Measurements from ENCODE around the gene CRYBA2.

- TF ChIP-seq, protein P1, sequence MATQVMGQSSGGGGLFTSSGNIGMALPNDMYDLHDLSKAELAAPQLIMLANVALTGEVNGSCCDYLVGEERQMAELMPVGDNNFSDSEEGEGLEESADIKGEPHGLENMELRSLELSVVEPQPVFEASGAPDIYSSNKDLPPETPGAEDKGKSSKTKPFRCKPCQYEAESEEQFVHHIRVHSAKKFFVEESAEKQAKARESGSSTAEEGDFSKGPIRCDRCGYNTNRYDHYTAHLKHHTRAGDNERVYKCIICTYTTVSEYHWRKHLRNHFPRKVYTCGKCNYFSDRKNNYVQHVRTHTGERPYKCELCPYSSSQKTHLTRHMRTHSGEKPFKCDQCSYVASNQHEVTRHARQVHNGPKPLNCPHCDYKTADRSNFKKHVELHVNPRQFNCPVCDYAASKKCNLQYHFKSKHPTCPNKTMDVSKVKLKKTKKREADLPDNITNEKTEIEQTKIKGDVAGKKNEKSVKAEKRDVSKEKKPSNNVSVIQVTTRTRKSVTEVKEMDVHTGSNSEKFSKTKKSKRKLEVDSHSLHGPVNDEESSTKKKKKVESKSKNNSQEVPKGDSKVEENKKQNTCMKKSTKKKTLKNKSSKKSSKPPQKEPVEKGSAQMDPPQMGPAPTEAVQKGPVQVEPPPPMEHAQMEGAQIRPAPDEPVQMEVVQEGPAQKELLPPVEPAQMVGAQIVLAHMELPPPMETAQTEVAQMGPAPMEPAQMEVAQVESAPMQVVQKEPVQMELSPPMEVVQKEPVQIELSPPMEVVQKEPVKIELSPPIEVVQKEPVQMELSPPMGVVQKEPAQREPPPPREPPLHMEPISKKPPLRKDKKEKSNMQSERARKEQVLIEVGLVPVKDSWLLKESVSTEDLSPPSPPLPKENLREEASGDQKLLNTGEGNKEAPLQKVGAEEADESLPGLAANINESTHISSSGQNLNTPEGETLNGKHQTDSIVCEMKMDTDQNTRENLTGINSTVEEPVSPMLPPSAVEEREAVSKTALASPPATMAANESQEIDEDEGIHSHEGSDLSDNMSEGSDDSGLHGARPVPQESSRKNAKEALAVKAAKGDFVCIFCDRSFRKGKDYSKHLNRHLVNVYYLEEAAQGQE (IDR thresholded peaks at IDR 0.05; ENCODE audit: unreplicated experiment), result no peak
- TF ChIP-seq EZH2 (IDR thresholded peaks at IDR 0.05; ENCODE audit: low read depth, unreplicated experiment) (peak; percentile 92), CTCF (conservative IDR thresholded peaks at IDR 0.05; ENCODE audit: low read depth in 2 of 2) (no peak), POLR2AphosphoS5 (IDR thresholded peaks at IDR 0.05; ENCODE audit: low read depth) (no peak), NANOG (IDR thresholded peaks at IDR 0.05; ENCODE audit: borderline replicate concordance) (no peak)
These were observed 7.9 kb upstream of the CRYBA2 start for GRCh38 chr2:219001100-219001576.
